Measurements from ENCODE around the gene KAZN.
"Not testable (repeated sequence)": the region's sequence is repeated elsewhere in the genome, so short reads cannot be mapped to it uniquely, and the experiment has no call there.

DNA sequence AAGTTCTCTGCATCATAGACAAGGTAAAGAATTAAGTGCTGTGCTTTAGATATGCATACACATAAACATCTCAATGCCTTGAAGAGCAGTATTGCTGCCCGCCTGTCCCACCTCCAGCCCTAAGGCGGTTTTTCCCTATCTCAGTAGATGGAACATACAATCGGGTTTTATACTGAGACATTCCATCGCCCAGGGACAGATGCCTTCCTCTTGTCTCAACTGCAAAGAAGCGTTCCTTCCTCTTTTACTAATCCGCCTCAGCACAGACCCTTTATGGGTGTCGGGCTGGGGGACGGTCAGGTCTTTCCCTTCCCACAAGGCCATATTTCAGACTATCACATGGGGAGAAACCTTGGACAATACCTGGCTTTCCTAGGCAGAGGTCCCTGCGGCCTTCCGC is 537.1 kb downstream of the KAZN start:
- not testable (repeated sequence) for TF ChIP-seq CTCF (IDR thresholded peaks at IDR 0.05; ENCODE audit: low read depth, low read length, poor library complexity, severe bottlenecking); EZH2phosphoT487 (IDR thresholded peaks at IDR 0.05; ENCODE audit: borderline replicate concordance, low read length)
